CD4-positive, alpha-beta T cell treated with Interleukin-15 for 4 hours (primary cell): ENCODE data around the gene TNFAIP8L1.
A peak's percentile ranks its signal among the peaks of the same experiment; 100 is the strongest.

Experiments
- DNase-seq: peaks from one replicate; pipeline ENCODE4 v3.0.0-alpha.2; 2020; ENCODE audit warnings: low spot score

The TNFAIP8L1 gene

DNA sequence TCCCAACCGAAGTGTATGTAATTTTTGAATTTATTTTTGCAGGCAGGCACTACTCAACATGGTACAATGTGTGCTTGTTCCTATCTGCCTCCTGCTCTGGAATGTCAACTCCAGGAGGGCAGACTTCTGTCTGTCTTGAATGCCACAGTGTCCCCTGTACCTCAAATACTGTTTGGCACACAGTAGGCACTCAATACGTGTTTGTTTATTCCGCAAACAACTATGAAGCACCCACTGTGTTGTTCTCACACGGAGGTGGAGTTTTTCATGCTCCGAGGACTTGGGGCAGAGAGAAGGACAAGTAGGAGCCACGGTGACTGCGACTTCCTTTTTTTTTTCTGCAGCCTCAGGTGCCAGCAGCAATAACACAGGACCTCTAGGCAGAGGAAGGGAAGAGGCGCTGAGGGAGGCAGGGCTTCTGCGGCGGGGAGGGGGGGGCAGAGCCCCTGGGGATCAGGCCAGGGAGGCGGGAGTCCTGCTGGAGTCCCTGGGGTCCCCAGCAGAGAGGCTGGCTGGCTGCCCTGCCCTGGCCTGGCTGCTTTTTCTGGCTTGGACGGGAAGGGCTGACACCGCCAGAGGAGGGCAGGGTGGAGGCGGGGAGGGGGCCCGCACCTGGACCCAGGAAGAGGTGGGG is 29.3 kb upstream of the TNFAIP8L1 start:
- DNase-seq: no peak

GRCh38 chr19:4613254-4613751 is 26.0 kb upstream of the TNFAIP8L1 start:
- no peak for DNase-seq

GRCh38 chr19:4618019-4618418 is 21.3 kb upstream of the TNFAIP8L1 start:
- DNase-seq: no peak

- DNase-seq: no peak
These were observed 19.5 kb upstream of the TNFAIP8L1 start for GRCh38 chr19:4619668-4620294.

DNA sequence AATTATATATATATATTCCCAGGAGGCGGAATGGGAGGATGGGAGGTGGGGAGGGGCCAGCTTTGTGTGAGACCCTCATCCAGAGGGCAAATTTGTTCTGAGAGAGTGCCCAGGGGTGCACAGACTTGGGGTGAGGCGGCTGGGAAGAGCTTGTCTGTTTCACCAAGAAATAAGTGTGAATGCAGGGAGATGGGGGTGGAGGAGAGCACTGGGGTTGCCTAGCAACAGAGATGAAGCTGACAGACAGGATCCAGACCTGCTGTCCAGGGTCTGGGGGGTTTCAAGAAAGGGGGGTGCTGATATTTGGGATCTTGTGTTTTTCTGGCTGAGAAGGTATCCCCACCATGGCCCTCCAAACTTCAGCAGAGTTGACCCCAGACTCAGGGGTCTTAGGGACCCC is 18.6 kb upstream of the TNFAIP8L1 start:
- no peak for DNase-seq

GRCh38 chr19:4622695-4623421 is 16.5 kb upstream of the TNFAIP8L1 start:
- DNase-seq: no peak

DNA sequence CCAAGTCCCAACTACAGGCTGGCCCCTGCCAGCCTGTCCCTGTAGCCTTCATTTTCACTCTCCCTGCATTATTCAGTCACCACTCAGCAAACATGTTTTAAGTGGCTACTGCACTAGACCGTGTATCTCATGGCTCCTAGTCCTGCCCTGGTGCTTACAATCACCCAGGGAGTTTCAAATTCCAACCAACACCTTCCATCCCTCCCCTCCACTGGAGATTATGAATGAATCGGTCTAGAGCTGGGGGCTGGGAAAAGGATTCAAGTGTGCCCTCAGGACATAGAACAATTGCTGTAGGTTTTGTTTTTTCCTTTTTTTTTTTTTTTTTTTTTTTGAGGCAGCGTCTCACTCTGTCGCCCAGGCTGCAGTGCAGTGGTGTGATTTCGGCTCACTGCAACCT is 15.0 kb upstream of the TNFAIP8L1 start:
- DNase-seq: no peak

DNA sequence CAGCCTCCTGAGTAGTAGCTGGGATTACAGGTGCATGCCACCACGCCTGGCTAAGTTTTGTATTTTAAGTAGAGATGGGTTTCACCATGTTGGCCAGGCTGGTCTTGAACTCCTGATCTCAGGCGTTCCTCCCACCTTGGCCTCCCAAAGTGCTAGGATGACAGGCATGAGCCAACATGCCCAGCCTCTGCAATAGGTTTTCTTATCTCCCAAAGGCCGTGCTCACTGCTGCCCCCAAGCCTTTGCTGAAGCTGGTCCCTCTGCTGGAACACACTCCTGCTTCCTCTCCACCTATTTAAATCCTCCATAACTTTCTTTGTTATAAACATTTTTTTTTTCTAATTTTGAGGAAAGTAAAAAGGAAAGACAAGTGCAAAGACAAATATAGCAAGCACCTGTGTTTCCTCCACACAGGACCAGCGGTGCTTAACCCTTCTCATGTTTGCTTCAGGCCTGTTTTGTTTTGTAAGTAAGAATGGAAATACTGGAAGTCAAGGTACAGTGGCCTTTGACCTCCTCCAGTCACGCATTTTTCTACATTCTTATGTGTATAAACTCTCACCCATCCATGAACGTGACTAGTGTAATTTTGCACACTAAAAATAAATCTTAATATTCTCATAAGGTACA is 14.5 kb upstream of the TNFAIP8L1 start:
- DNase-seq: no peak

DNA sequence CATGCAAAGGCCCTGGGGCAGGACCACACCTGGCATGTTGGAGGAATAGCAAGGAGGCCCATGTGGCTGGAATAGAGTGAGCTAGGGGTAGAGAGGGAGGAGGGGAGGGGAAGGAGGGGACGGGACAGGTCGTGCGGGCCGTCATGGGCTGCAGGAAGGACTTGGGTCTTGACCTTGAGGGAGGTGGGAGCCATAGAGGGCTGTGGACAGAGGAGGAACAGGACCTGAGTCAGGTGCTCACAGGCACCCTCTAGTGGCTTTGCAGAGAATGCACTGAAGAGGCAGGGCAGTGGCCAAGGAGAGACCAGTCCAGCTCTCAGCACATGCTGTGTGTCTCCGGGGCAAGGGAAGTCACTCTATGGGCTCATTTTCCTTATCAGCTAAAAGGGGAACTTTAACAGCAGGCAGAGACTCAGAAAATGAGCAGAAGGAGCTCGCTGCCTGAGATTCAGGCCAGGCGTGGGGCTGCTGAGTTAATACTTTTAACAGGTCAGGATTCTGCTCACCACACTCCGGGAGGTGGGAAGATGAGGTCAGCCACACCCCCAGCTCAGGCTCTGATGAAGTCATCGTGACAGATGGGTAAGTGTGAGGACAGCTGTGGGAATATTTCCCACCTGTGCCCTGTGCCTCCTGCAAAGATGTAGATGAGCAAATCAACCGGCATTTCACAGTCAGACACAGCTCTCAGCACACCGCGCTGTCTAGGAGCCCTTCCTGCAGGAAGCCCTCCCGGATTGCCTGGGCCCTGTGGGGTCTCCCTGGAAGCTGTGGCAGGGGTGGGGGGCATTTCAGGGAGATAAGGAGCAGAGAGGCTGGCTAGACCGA is 6.0 kb upstream of the TNFAIP8L1 start:
- peak; percentile 62 for DNase-seq

- DNase-seq: no peak
These were observed 3.6 kb upstream of the TNFAIP8L1 start for GRCh38 chr19:4635754-4636116.

GRCh38 chr19:4636151-4636717 is 3.1 kb upstream of the TNFAIP8L1 start:
- DNase-seq: peak; percentile 70

GRCh38 chr19:4636761-4637160 is 2.6 kb upstream of the TNFAIP8L1 start:
- DNase-seq: no peak

DNA sequence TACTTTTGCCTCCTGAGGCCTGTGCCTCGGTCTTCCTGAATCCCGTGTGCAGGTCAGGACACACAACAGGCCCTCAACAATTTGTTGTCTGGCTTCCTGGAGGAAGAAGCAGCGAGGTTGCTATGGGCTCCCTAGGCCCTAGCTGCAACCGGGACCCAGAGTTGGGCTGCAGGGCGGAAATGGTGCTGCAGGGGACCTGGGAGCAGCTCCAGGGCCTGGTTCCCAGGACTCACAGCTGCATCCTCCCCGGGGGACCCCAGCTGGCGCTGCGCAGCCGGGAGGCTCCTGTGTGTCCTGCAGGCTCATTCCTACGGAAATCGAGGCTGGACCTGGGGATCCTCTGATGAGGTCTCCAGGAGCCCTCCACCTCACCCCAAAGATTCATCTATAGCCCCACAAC is 999 bp upstream of the TNFAIP8L1 start:
- no peak for DNase-seq

DNA sequence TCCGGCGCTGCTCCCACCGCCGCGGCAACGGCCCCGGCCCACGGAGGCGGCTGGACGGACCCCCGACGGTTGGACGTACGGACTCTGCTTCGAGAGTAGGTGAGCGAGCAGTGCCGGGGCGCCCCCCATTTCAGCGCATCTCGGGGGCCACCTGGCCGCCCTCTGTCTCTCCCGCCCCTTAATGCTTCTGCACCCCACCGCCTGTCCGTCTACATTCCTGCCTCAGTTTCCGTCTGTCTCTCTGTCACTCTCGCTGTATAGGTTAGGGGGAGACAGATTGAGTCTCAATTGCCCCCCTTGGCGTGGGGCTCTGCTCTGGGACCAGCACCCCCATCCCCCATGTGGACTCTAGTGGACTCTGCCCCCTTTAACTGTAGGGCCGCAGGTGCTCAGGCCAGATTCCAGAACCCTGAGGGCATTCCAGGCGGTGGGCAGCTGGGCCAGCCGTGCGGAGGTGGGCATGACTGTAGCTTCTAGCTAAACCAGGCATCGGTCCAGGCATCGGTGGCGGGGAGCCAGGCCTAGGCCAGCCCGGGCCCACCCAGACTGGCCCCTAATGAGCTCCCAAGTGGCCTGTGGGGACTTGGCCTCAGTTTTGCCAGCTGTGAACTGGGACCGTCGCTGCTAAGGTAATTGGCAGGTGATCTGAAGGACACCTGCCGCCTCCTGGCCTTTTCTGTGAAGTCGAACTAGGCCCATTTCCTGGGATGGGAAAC is 373 bp downstream of the TNFAIP8L1 start:
- DNase-seq: no peak

- DNase-seq: no peak
These were observed 1.1 kb downstream of the TNFAIP8L1 start for GRCh38 chr19:4640247-4641000.

DNA sequence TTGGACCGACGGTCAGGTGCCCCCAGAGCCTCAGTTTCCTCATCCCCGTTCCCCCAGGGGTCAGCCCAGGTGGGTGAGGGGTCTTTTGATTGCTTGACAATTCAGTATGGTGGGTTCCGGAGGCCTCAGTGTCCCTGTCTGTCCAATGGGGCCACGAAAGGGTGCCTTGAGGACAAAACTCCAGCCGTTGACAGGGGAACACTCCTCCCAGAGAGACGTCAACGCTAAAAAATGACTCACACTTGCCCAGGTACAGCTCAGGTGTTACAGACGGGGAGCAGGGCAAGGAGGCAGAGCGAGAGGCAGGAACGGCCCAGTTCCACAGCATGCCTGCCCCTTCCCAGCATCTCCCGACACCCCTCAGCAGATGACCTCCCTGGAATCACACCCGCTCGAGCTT is 1.8 kb downstream of the TNFAIP8L1 start:
- no peak for DNase-seq

GRCh38 chr19:4642625-4643024 is 3.3 kb downstream of the TNFAIP8L1 start:
- no peak for DNase-seq

DNA sequence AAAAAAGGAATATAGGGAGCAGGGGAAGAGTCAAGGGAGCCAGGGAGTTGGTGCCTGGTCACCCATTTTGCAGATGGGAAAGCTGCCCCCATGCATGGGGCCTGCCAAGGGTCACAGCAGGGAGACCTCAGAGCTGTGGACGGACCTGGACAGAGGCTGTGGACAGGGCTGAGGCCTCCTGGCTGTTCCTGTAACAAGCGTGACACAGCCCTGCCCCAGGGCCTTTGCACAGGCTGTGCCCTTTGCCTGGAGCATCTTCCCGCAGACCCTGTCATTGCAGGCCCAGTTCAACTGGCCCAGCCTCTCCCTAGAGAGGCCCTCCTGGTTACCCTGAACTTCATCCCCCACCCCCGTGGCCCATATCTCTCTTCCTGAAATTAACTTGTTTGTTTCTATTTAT is 6.4 kb downstream of the TNFAIP8L1 start:
- no peak for DNase-seq

- no peak for DNase-seq
These were observed 8.6 kb downstream of the TNFAIP8L1 start for GRCh38 chr19:4647676-4648644.
